SK-N-SH treated with all-trans-retinoic acid at 6 μM for 48 hours (cell line): Measurements from ENCODE around the gene CKMT2.

Source experiments
- ARNTL ChIP-seq: fragments of 450-650 bp; formaldehyde crosslinking; IDR thresholded peaks from 2 replicates; pipeline ENCODE4 v1.5.0; 2020; ENCODE audit warnings: low read depth, mild to moderate bottlenecking, moderate library complexity, borderline replicate concordance
- BACH2 ChIP-seq: fragments of 250-450 bp; sonication (Bioruptor Pico); IDR thresholded peaks from 2 replicates; pipeline ENCODE4 v1.9.0; 2021; ENCODE audit warnings: mild to moderate bottlenecking, borderline replicate concordance
- CREB5 ChIP-seq: fragments of 250-450 bp; sonication (Bioruptor Pico); IDR thresholded peaks from 2 replicates; pipeline ENCODE4 v1.5.1; 2020; ENCODE audit warnings: low read depth, mild to moderate bottlenecking, moderate library complexity
- CSRNP3 ChIP-seq: fragments of 250-450 bp; sonication (Bioruptor Pico); IDR thresholded peaks from 2 replicates; pipeline ENCODE4 v1.5.1; 2021; ENCODE audit warnings: mild to moderate bottlenecking, moderate library complexity
- OSR1 ChIP-seq: fragments of 250-450 bp; sonication (Bioruptor Pico); IDR thresholded peaks from 2 replicates; pipeline ENCODE4 v1.8.0; 2022; ENCODE audit warnings: moderate library complexity, mild to moderate bottlenecking, inconsistent platforms
- PATZ1 ChIP-seq: fragments of 250-450 bp; sonication (Bioruptor Pico); IDR thresholded peaks from 2 replicates; pipeline ENCODE4 v1.8.0; 2020; ENCODE audit warnings: mild to moderate bottlenecking, moderate library complexity, borderline replicate concordance
- RARB ChIP-seq: fragments of 250-450 bp; sonication (Bioruptor Pico); IDR thresholded peaks from 2 replicates; pipeline ENCODE4 v1.8.0; 2021; ENCODE audit warnings: mild to moderate bottlenecking, moderate library complexity
- SNAI2 ChIP-seq: fragments of 250-450 bp; sonication (Bioruptor Pico); IDR thresholded peaks from 2 replicates; pipeline ENCODE4 v1.5.0; 2020; ENCODE audit warnings: mild to moderate bottlenecking, moderate library complexity
- TSHZ2 ChIP-seq: fragments of 250-450 bp; sonication (Bioruptor Pico); IDR thresholded peaks from 2 replicates; pipeline ENCODE4 v1.5.0; 2020; ENCODE audit warnings: mild to moderate bottlenecking, moderate library complexity
- ZC3H10 ChIP-seq: fragments of 250-450 bp; sonication (Bioruptor Pico); IDR thresholded peaks from 2 replicates; pipeline ENCODE4 v1.5.1; 2021; ENCODE audit warnings: mild to moderate bottlenecking, moderate library complexity
- ZFP30 ChIP-seq: fragments of 450-650 bp; formaldehyde crosslinking; IDR thresholded peaks from 2 replicates; pipeline ENCODE4 v1.5.0; 2022; ENCODE audit warnings: mild to moderate bottlenecking, moderate library complexity
- ZNF70 ChIP-seq: fragments of 450-650 bp; formaldehyde crosslinking; IDR thresholded peaks from 2 replicates; pipeline ENCODE4 v1.5.0; 2020; ENCODE audit warnings: mild to moderate bottlenecking, moderate library complexity

- TF ChIP-seq CSRNP3 (CRISPR knock-in tag) (no peak), SNAI2 (CRISPR knock-in tag) (no peak), OSR1 (CRISPR knock-in tag) (no peak), ZFP30 (no peak), ARNTL (CRISPR knock-in tag) (no peak), ZC3H10 (CRISPR knock-in tag) (no peak), RARB (CRISPR knock-in tag) (no peak), CREB5 (CRISPR knock-in tag) (no peak), TSHZ2 (CRISPR knock-in tag) (no peak), ZNF70 (no peak), PATZ1 (CRISPR knock-in tag) (no peak), BACH2 (no peak)
These were observed 59.0 kb downstream of the CKMT2 start for GRCh38 chr5:81292130-81292529.
